Right atrium auricular region (tissue), 2 donors: ENCODE results near the gene SLC19A1. TPM values are rescaled to one million over a fixed set of nuclear protein-coding genes. Genes with fewer than 3 reads are reported as not detected.

Experiments
- DNase-seq: peaks from one replicate; pipeline ENCODE4 v3.0.0-alpha.2; 2019; ENCODE audit warnings: low spot score
- H3K27ac ChIP-seq, 2 donors: fragments of 200-600 bp; sonication (generic); 1 replicate in 1 of 2; 2 replicates in 1 of 2; pipeline ENCODE4 v1.5.1; 2016 to 2019
- H3K27me3 ChIP-seq, 2 donors: fragments of 200-600 bp; sonication (generic); one replicate each; pipeline versions ENCODE4 v1.5.1 to v1.6.0; 2017 to 2019
- H3K36me3 ChIP-seq: fragments of 200-600 bp; sonication (generic); one replicate; pipeline ENCODE4 v1.5.1; 2016
- H3K4me1 ChIP-seq, 2 donors: fragments of 200-600 bp; sonication (generic); one replicate each; pipeline versions ENCODE4 v1.5.1 to v1.6.0; 2017 to 2019
- H3K4me3 ChIP-seq, 2 donors: fragments of 200-600 bp; sonication (generic); 1 replicate in 1 of 2; 2 replicates in 1 of 2; pipeline ENCODE4 v1.5.1; 2017 to 2019; ENCODE audit warnings: mild to moderate bottlenecking in 1 of 2, moderate library complexity in 1 of 2
- H3K9me3 ChIP-seq, 2 donors: fragments of 200-600 bp; sonication (generic); one replicate each; pipeline ENCODE4 v1.5.1; 2019
- total RNA-seq, 2 donors: library from RNA; depleted of rRNA; stranded (reverse); fragments of >200 nt; gene quantifications; one replicate each; pipeline ENCODE4 v1.1.0, GENCODE V29; 2016
- TF ChIP-seq, protein P1 (sequence below), 2 donors: fragments of 200-600 bp; sonication (generic); IDR thresholded peaks; one replicate each; pipeline ENCODE4 v1.5.1; 2019; ENCODE audit warnings: antibody characterized with exemption in 2 of 2

SLC19A1 gene
- total RNA-seq, 2 donors from 2014 or later: 2.2 to 5.3 TPM

DNA sequence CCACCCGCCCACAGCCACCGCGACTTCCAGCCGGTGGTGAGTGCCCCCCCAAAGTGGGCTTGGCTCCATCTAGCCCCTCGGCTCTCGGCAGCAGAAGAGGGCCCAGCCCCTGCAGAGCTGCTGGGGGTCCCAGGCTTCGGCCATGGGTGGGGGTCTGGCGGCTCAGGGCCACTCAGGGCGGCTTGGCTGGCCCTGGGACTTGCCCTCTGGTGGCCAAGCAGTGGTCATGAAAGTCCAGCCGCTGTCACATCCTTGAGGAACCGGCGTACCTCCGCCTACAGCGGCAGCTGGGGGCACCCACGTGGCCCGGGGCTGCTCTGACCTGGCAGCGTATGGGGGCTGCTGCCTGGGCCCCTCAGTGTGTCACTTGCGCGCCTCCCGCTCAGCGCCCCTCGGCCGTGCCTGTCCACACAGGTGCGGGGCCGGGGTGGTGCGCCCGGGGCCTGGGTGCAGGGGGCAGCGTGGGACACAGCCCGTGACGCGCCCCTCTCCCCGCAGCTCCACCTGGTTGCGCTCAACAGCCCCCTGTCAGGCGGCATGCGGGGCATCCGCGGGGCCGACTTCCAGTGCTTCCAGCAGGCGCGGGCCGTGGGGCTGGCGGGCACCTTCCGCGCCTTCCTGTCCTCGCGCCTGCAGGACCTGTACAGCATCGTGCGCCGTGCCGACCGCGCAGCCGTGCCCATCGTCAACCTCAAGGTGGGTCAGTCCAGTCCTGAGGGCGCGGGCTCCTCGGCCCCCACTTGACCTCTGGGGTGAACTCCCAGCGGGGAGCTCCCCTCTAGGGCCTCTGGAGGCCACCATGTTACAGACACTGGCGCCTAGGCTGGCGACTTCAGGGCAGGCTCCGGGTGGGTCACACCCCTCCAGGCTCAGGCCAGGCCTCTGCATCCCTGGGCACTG lies 32.4 kb downstream of the SLC19A1 start:
- Histone ChIP-seq H3K27ac (no peak overlapping the region), H3K9me3 (no peaks in the 10 kb centered on the region), H3K4me3 (no peak overlapping the region), H3K4me1 (no peaks in the 10 kb centered on the region), H3K27me3 (no peaks in the 10 kb centered on the region), H3K36me3 (peaks cover 9% of the 10 kb centered on the region)
- DNase-seq: no peak
- TF ChIP-seq, protein P1, sequence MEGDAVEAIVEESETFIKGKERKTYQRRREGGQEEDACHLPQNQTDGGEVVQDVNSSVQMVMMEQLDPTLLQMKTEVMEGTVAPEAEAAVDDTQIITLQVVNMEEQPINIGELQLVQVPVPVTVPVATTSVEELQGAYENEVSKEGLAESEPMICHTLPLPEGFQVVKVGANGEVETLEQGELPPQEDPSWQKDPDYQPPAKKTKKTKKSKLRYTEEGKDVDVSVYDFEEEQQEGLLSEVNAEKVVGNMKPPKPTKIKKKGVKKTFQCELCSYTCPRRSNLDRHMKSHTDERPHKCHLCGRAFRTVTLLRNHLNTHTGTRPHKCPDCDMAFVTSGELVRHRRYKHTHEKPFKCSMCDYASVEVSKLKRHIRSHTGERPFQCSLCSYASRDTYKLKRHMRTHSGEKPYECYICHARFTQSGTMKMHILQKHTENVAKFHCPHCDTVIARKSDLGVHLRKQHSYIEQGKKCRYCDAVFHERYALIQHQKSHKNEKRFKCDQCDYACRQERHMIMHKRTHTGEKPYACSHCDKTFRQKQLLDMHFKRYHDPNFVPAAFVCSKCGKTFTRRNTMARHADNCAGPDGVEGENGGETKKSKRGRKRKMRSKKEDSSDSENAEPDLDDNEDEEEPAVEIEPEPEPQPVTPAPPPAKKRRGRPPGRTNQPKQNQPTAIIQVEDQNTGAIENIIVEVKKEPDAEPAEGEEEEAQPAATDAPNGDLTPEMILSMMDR (IDR thresholded peaks at IDR 0.05): no peak

DNA sequence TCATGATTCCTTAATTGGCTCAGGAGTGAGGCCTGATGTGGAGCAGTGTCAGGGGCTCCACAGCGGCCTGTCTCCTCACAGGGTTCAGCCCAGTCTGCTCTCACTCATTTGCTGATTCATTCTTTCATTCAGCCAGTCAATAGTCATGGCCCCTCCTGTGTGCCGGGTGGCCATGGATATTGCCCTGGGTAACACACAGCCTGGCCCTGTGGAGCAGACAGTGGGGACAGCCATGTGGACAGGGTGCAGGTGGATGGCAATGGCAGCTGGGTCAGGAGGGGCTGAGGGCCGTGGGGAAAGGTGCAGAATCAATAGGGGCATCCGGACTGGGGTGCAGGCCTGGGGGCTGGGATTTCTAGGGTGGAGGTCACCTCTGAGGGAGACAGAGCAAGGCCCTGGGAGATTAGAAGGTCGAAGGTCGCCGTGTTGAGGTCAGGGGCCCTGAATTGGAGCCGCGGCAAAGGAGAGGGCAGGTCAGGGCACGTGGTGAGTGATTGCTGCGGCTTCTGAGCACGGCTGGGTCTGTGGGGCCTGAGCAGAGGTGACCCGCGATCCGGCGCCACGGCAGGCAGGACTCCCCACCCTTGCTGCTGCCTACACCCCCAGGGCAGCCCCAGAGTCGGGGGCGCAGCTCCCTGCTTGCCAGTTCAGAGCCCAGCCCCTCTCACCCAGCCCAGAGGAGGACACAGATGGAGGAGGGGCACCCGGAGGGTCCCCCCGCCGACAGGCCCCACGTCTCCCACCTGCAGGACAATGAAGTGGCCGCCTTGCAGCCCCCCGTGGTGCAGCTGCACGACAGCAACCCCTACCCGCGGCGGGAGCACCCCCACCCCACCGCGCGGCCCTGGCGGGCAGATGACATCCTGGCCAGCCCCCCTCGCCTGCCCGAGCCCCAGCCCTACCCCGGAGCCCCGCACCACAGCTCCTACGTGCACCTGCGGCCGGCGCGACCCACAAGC lies 33.4 kb downstream of the SLC19A1 start:
- Histone ChIP-seq H3K4me3 (no peak overlapping the region), H3K4me1 (no peaks in the 10 kb centered on the region), H3K27me3 (no peaks in the 10 kb centered on the region), H3K9me3 (no peaks in the 10 kb centered on the region), H3K27ac (no peak overlapping the region), H3K36me3 (peaks cover 9% of the 10 kb centered on the region)
- TF ChIP-seq, protein P1 (IDR thresholded peaks at IDR 0.05): no peak
- no peak for DNase-seq

DNA sequence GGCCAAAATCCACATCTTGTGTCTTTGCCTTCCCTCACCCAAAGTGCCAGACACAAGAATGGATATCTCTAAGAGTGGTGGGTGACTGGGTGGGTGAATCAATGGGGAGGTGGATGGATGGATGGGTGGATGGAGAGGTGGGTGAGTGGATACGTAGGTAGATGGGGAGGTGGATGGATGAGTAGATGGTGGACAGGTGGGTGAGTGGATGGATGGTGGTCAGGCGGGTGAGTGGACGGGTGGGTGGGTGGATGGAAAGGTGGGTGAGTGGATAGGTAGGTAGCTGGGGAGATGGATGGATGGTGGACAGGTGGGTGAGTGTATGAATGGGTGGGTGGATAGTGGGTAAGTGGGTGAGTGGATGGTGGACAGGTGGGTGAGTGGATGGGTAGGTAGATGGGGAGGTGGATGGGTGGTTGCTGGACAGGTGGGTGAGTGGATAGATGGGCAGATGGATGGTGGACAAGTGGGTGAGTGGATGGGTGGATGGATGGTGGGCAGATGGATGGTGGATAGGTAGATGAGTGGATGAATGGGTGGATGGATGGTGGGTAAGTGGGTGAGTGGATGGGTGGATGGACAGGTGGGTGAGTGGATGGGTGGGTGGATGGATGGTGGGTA lies 34.2 kb downstream of the SLC19A1 start:
- Histone ChIP-seq H3K4me3 (no peak overlapping the region), H3K36me3 (peaks cover 9% of the 10 kb centered on the region), H3K4me1 (no peaks in the 10 kb centered on the region), H3K27ac (no peak overlapping the region), H3K27me3 (no peaks in the 10 kb centered on the region), H3K9me3 (no peaks in the 10 kb centered on the region)
- TF ChIP-seq, protein P1 (IDR thresholded peaks at IDR 0.05): no peak
- no peak for DNase-seq

DNA sequence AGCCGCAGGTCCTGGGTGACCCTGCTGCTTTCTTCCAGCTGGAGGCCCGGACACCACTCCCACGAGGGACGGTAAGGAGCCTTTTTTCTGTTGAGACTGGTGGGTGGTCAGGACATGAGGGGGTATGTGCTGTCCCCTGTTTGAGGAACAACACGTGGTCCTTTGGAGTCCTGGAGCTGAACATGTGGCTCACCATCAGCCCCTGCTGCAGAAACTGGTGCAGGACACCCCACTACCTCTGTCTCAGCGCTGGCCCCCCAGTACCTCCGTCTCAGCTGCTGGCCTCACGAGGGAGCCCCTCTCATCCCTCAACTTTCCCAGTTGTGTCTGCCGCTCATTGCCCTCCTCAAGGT lies 34.7 kb downstream of the SLC19A1 start:
- Histone ChIP-seq H3K36me3 (peaks cover 9% of the 10 kb centered on the region), H3K4me1 (no peaks in the 10 kb centered on the region)
- TF ChIP-seq, protein P1 (IDR thresholded peaks at IDR 0.05): no peak

DNA sequence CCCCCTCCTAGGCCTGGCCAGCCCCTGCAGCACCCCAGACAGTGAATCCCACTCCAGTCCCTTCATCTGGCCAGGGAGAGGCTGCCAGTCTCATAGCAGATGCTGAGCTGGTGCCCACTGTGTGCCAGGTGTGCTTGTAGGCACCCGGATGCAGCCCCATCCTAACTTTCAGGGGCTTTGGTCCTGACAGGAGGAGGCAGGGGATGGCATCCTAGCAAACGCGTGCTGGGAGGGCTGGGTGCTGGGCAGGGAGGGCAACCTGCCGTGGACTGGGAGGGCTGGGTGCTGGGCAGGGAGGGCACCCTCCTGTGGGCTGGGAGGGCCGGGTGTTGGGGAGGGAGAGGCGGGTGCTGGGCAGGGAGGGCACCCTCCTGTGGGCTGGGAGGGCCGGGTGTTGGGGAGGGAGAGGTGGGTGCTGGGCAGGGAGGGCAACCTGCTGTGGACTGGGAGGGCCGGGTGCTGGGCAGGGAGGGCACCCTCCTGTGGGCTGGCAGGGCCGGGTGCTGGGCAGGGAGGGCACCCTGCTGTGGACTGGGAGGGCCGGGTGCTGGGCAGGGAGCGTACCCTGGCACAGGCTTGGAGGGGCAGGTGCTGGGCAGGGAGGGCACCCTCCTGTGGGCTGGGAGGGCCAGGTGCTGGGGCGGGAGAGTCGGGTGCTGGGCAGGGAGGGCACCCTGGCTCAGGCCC lies 35.3 kb downstream of the SLC19A1 start:
- Histone ChIP-seq H3K9me3 (no peaks in the 10 kb centered on the region), H3K27ac (no peak overlapping the region), H3K36me3 (peaks cover 7% of the 10 kb centered on the region), H3K4me3 (no peak overlapping the region), H3K27me3 (no peaks in the 10 kb centered on the region), H3K4me1 (no peaks in the 10 kb centered on the region)
- TF ChIP-seq, protein P1 (IDR thresholded peaks at IDR 0.05): no peak
- DNase-seq: no peak

More for the DNA sequence above, 34.7 kb downstream of the SLC19A1 start:
- no peak overlapping the region for H3K27ac ChIP-seq
- no peak overlapping the region for H3K4me3 ChIP-seq
- DNase-seq: no peak
- H3K27me3 ChIP-seq: no peaks in the 10 kb centered on the region
- H3K9me3 ChIP-seq: no peaks in the 10 kb centered on the region
